ENCODE data around the gene CFI.

The CFI gene

GRCh38 chr4:109721033-109721432 lies 80.8 kb downstream of the CFI start:
- Histone ChIP-seq H3K27me3 (ENCODE audit: insufficient read depth, insufficient read length) (no peaks in the 10 kb centered on the region), H3K9ac (ENCODE audit: insufficient read length, low read depth) (no peak overlapping the region), H3K4me1 (ENCODE audit: insufficient read depth, insufficient read length) (no peaks in the 10 kb centered on the region), H3K36me3 (ENCODE audit: insufficient read depth, insufficient read length, low read length) (peaks cover 12% of the 10 kb centered on the region), H3K9me3 (ENCODE audit: insufficient read depth, low read length) (no peaks in the 10 kb centered on the region), H3K4me3 (ENCODE audit: insufficient read length, low read depth) (no peak overlapping the region)
- DNase-seq (ENCODE audit: low read depth, low spot score), result no peak
- TF ChIP-seq SUZ12 (IDR thresholded peaks at IDR 0.05; ENCODE audit: extremely low read depth, insufficient read depth, insufficient read length) (no peak), YY1 (IDR thresholded peaks at IDR 0.05; ENCODE audit: insufficient read depth, insufficient read length) (no peak), ZNF274 (IDR thresholded peaks at IDR 0.05; ENCODE audit: low read depth, low read length) (no peak)

GRCh38 chr4:109719604-109720003 lies 82.2 kb downstream of the CFI start:
- Histone ChIP-seq H3K4me3 (ENCODE audit: insufficient read length, low read depth) (no peak overlapping the region), H3K9me3 (ENCODE audit: insufficient read depth, low read length) (no peaks in the 10 kb centered on the region), H3K36me3 (ENCODE audit: insufficient read depth, insufficient read length, low read length) (peaks cover 12% of the 10 kb centered on the region), H3K4me1 (ENCODE audit: insufficient read depth, insufficient read length) (no peaks in the 10 kb centered on the region), H3K27me3 (ENCODE audit: insufficient read depth, insufficient read length) (no peaks in the 10 kb centered on the region), H3K9ac (ENCODE audit: insufficient read length, low read depth) (no peak overlapping the region)
- DNase-seq (ENCODE audit: low read depth, low spot score), result no peak
- no peak for TF ChIP-seq SUZ12 (IDR thresholded peaks at IDR 0.05; ENCODE audit: extremely low read depth, insufficient read depth, insufficient read length)
- no peak for TF ChIP-seq YY1 (IDR thresholded peaks at IDR 0.05; ENCODE audit: insufficient read depth, insufficient read length)
- no peak for TF ChIP-seq ZNF274 (IDR thresholded peaks at IDR 0.05; ENCODE audit: low read depth, low read length)

GRCh38 chr4:109718759-109719158 lies 83.0 kb downstream of the CFI start:
- no peaks in the 10 kb centered on the region for H3K9me3 ChIP-seq (ENCODE audit: insufficient read depth, low read length)
- H3K4me1 ChIP-seq (ENCODE audit: insufficient read depth, insufficient read length), result no peaks in the 10 kb centered on the region
- TF ChIP-seq YY1 (IDR thresholded peaks at IDR 0.05; ENCODE audit: insufficient read depth, insufficient read length) (no peak), ZNF274 (IDR thresholded peaks at IDR 0.05; ENCODE audit: low read depth, low read length) (no peak), SUZ12 (IDR thresholded peaks at IDR 0.05; ENCODE audit: extremely low read depth, insufficient read depth, insufficient read length) (no peak)
- H3K4me3 ChIP-seq (ENCODE audit: insufficient read length, low read depth), result no peak overlapping the region
- H3K9ac ChIP-seq (ENCODE audit: insufficient read length, low read depth), result no peak overlapping the region
- no peak for DNase-seq (ENCODE audit: low read depth, low spot score)
- no peaks in the 10 kb centered on the region for H3K27me3 ChIP-seq (ENCODE audit: insufficient read depth, insufficient read length)
- H3K36me3 ChIP-seq (ENCODE audit: insufficient read depth, insufficient read length, low read length), result peaks cover 19% of the 10 kb centered on the region

GRCh38 chr4:109713500-109713899 lies 88.3 kb downstream of the CFI start:
- H3K27me3 ChIP-seq (ENCODE audit: insufficient read depth, insufficient read length), result no peaks in the 10 kb centered on the region
- H3K9me3 ChIP-seq (ENCODE audit: insufficient read depth, low read length), result no peaks in the 10 kb centered on the region
- DNase-seq (ENCODE audit: low read depth, low spot score), result no peak
- no peak overlapping the region for H3K4me3 ChIP-seq (ENCODE audit: insufficient read length, low read depth)
- H3K4me1 ChIP-seq (ENCODE audit: insufficient read depth, insufficient read length), result no peaks in the 10 kb centered on the region
- H3K9ac ChIP-seq (ENCODE audit: insufficient read length, low read depth), result no peak overlapping the region
- no peak for TF ChIP-seq SUZ12 (IDR thresholded peaks at IDR 0.05; ENCODE audit: extremely low read depth, insufficient read depth, insufficient read length)
- TF ChIP-seq YY1 (IDR thresholded peaks at IDR 0.05; ENCODE audit: insufficient read depth, insufficient read length), result no peak
- TF ChIP-seq ZNF274 (IDR thresholded peaks at IDR 0.05; ENCODE audit: low read depth, low read length), result no peak
- H3K36me3 ChIP-seq (ENCODE audit: insufficient read depth, insufficient read length, low read length), result peaks cover 30% of the 10 kb centered on the region

- peaks cover 14% of the 10 kb centered on the region for H3K36me3 ChIP-seq (ENCODE audit: insufficient read depth, insufficient read length, low read length)
- no peak for DNase-seq (ENCODE audit: low read depth, low spot score)
- no peaks in the 10 kb centered on the region for H3K27me3 ChIP-seq (ENCODE audit: insufficient read depth, insufficient read length)
- no peaks in the 10 kb centered on the region for H3K9me3 ChIP-seq (ENCODE audit: insufficient read depth, low read length)
- no peaks in the 10 kb centered on the region for H3K4me1 ChIP-seq (ENCODE audit: insufficient read depth, insufficient read length)
- H3K9ac ChIP-seq (ENCODE audit: insufficient read length, low read depth), result no peak overlapping the region
- no peak for TF ChIP-seq SUZ12 (IDR thresholded peaks at IDR 0.05; ENCODE audit: extremely low read depth, insufficient read depth, insufficient read length)
- TF ChIP-seq YY1 (IDR thresholded peaks at IDR 0.05; ENCODE audit: insufficient read depth, insufficient read length), result no peak
- TF ChIP-seq ZNF274 (IDR thresholded peaks at IDR 0.05; ENCODE audit: low read depth, low read length), result no peak
- no peak overlapping the region for H3K4me3 ChIP-seq (ENCODE audit: insufficient read length, low read depth)
Observed at GRCh38 chr4:109708990-109709389, 92.8 kb downstream of the CFI start.

- no peaks in the 10 kb centered on the region for H3K4me1 ChIP-seq (ENCODE audit: insufficient read depth, insufficient read length)
- H3K9me3 ChIP-seq (ENCODE audit: insufficient read depth, low read length), result no peaks in the 10 kb centered on the region
- no peaks in the 10 kb centered on the region for H3K27me3 ChIP-seq (ENCODE audit: insufficient read depth, insufficient read length)
- H3K4me3 ChIP-seq (ENCODE audit: insufficient read length, low read depth), result no peak overlapping the region
- peaks cover 8% of the 10 kb centered on the region for H3K36me3 ChIP-seq (ENCODE audit: insufficient read depth, insufficient read length, low read length)
- DNase-seq (ENCODE audit: low read depth, low spot score), result no peak
- no peak overlapping the region for H3K9ac ChIP-seq (ENCODE audit: insufficient read length, low read depth)
- no peak for TF ChIP-seq ZNF274 (IDR thresholded peaks at IDR 0.05; ENCODE audit: low read depth, low read length)
- TF ChIP-seq SUZ12 (IDR thresholded peaks at IDR 0.05; ENCODE audit: extremely low read depth, insufficient read depth, insufficient read length), result no peak
- no peak for TF ChIP-seq YY1 (IDR thresholded peaks at IDR 0.05; ENCODE audit: insufficient read depth, insufficient read length)
Observed at GRCh38 chr4:109708435-109708834, 93.4 kb downstream of the CFI start.

GRCh38 chr4:109703664-109704361 lies 98.0 kb downstream of the CFI start:
- DNase-seq (ENCODE audit: low read depth, low spot score), result peak; percentile 1
- no peaks in the 10 kb centered on the region for H3K4me1 ChIP-seq (ENCODE audit: insufficient read depth, insufficient read length)

More at GRCh38 chr4:109703664-109704361, 98.0 kb downstream of the CFI start:
- TF ChIP-seq ZNF274 (IDR thresholded peaks at IDR 0.05; ENCODE audit: low read depth, low read length) (no peak), SUZ12 (IDR thresholded peaks at IDR 0.05; ENCODE audit: extremely low read depth, insufficient read depth, insufficient read length) (no peak)
- Histone ChIP-seq H3K27me3 (ENCODE audit: insufficient read depth, insufficient read length) (no peaks in the 10 kb centered on the region), H3K9me3 (ENCODE audit: insufficient read depth, low read length) (no peaks in the 10 kb centered on the region), H3K36me3 (ENCODE audit: insufficient read depth, insufficient read length, low read length) (peaks cover 2% of the 10 kb centered on the region), H3K4me3 (ENCODE audit: insufficient read length, low read depth) (peak overlapping the region; percentile 70), H3K9ac (ENCODE audit: insufficient read length, low read depth) (peak overlapping the region; percentile 42)
